DMS 273 treated with DMSO at 0.1 percent for 48 hours (cell line): ENCODE measurements around the gene VGF.
"Not testable (repeated sequence)": the region's sequence is repeated elsewhere in the genome, so short reads cannot be mapped to it uniquely, and the experiment has no call there.

Experiments
- DNase-seq: peaks from one replicate; lab custom pipeline; 2025; lab: John Stamatoyannopoulos, UW

VGF gene

DNA sequence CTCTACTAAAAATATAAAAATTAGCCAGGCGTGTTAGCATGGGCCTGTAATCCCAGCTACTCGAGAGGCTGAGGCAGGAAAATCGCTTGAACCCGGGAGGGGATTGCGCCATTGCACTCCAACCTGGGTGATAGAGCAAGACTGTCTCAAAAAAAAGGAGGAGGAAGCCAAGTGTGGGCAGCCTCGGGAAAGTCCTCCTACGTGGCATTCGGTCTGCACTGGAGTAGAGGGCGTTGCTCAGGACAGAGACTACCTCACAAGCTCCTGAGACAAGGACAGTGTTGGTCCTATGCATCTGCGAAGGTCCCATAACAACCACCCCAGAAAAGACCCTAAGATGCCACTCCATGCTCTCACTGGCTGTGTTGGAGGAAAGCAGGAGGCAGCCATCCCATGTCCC lies 48.5 kb downstream of the VGF start:
- no peak for DNase-seq

- DNase-seq, result no peak
Measured at GRCh38 chr7:101115215-101115614, 50.2 kb downstream of the VGF start.

GRCh38 chr7:101114492-101114891 lies 50.9 kb downstream of the VGF start:
- DNase-seq, result no peak

GRCh38 chr7:101113836-101114235 lies 51.5 kb downstream of the VGF start:
- no peak for DNase-seq

DNA sequence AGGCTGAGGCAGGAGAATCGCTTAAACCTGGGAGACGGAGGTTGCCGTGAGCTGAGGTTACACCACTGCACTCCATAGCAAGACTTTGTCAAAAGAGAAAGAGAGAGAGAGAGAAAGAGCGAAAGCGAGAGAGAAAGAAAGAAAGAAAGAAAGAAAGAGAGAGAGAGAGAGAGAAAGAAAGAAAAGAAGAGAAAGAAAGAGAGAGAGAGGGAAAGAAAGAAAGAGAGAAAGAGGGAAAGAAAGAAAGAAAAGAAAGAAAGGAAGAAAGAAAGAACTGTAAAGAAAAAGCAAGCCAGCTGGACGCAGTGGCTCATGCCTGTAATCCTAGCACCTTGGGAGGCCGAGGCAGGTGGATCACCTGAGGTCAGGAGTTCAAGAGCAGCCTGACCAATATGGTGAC lies 52.2 kb downstream of the VGF start:
- DNase-seq, result not testable (repeated sequence)
